ENCODE results near the gene ERGIC1.
"Not testable (repeated sequence)": the region's sequence is repeated elsewhere in the genome, so short reads cannot be mapped to it uniquely, and the experiment has no call there.

Gene ERGIC1

DNA sequence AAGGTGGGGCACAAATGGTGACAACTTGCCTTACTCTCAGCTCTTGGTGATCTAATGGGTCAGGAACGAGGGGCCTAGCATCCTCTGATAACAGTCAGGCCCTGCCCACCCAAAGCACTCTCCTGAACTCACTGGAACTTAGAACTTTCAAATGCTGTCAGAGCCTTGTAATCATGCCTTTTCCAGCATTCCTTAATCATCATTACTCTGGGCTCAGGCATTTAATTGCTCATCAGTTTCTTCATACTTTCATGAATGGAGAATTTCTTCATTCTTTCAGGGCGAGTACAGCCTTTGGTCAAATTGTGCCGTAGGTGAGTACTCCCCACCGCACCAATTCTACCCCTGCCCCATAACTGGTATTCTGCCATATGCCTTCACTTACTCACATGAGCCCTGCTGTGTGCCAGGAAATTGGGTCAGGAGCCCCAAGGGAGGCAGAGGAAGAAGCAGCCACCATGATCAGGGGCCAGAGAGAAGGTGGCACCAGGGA, 32.8 kb upstream of the ERGIC1 start:
- no peak for DNase-seq (ENCODE audit: low spot score)

DNA sequence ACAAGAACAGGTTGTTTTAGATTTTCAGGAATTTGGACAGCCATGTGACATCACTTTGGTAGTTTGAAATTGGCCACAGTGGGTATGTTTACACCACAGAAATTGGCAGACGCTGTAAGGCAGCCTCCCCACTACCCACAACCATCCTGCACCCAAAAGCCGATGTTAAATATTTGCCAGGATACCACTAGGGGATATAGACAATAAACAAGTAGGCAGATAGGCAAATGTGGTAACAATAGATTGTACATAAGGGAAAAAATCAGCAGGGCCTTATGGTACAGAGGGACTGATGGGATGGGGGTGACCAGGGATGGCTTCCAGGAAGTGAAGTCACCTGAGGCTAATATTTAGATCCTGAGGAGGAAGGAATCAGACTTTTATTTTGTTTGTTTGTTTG, 31.9 kb upstream of the ERGIC1 start:
- no peak for DNase-seq (ENCODE audit: low spot score)

DNA sequence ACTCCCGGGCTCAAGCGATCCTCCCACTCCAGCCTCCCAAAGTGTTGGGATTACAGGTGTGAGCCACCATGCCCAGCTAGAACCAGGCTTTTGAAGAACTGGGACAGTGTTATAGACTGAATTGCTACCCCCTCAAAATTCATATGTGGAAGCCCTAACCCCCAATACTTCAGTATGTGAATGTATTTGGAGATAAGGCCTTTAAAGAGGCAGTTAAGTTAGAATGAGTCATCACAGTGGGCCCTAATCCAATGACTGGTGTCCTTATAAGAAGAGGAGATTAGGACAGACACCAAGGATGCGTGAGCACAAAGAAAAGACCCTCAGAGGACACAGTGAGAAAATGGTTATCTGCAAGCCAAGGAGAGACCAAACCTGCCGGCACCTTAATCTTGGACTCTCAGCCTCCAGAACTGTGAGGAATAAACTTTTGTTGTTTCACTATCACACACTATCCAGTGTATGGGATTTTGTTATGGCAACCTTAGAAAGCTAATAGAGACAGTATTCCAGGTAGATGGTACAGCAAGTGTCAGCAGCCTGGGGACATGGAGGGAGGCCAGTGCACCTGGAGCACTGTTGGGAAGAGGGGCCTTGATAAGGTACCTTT, 31.4 kb upstream of the ERGIC1 start:
- DNase-seq (ENCODE audit: low spot score): no peak

DNA sequence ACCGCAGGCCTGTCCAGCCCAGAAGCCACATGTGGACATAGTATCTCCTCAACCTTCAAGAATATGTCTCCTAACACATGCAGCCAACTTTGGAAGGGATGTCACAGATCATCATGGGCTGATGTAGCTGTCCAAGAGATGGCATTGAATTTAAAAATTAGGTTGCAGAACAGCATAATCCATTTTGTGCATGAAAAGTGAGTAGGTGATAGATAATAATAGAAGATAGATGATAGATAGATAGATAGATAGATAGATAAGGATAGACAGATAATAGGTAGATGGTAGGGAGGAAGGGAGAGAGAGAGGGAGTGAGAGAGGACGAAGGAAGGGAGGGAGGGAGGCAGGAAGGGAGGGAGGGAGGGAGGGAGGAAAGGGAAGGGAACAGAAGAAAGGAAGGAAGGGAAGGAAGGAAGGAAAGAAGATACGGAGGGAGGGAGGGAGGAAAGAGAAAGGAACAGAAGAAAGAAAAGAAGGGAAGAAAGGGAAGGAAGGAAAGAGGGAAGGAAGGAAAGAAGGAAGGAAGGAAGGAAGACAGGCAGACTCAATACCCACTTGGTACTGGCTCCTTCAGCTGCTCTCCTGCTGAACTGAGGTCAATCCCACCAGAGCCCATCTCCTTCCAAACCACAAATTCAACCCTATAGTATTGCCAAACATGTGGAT, 28.9 kb upstream of the ERGIC1 start:
- DNase-seq (ENCODE audit: low spot score): no peak

DNA sequence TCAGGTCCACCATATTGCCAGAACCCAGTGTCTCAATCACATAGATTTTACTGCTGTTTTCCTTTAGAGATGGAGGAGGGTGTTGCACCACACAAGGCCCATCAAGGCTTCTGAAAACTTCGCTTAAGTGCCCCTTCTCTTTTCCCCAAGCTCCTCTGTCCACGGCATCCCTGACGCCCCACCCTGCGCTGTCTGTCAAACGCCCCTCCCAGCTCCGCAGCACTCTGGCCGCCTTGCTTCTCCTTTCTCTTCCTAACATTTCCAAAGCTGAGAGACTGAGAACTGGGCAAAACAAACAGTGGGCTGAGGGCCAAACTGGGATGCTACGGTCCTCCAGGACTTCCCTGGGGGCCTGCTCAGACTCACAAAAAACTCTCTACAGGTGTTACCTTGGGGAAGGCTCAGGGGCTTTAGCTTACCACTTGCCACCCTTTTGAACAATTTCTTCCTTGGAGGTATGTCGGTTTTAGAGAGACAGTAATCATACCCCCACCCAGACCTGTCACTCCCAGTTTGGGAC, 28.3 kb upstream of the ERGIC1 start:
- DNase-seq (ENCODE audit: low spot score): no peak

DNA sequence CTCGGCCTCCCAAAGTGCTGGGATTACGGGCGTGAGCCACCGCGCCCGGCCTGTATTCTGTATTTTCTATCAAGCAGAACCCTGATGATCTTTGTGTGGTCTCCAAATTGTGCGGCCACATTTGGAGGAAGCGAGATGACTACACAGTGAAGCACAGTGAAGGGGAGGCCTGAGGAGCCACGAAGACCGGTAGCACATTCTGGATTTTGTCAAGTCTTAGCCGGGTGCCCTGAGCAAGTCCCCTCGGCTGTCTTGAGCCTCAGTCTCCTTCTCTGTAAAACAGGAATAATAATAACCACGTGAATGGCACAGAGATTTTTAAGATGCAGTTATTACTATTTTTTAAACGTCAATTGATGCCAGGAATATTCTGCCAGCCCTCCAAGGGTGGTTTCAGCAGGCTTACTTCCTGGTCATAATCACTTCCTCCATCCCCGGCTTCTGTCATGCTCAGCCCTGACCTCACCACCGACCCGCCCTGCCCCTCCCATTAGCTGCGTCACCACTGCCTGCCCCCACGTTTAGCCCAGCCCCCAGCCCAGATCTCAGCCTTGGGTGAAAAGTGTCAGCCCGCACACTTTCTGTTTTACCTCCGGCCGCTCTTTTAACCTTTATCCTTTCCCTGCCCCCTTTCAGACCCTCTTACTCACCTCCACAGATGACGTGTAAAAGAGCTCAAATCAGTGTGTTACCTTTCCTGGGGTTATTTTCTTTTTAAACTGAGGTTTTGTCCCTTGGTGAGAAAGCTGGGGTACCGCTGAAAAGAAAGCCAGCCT, 27.0 kb upstream of the ERGIC1 start:
- no peak for DNase-seq (ENCODE audit: low spot score)

DNA sequence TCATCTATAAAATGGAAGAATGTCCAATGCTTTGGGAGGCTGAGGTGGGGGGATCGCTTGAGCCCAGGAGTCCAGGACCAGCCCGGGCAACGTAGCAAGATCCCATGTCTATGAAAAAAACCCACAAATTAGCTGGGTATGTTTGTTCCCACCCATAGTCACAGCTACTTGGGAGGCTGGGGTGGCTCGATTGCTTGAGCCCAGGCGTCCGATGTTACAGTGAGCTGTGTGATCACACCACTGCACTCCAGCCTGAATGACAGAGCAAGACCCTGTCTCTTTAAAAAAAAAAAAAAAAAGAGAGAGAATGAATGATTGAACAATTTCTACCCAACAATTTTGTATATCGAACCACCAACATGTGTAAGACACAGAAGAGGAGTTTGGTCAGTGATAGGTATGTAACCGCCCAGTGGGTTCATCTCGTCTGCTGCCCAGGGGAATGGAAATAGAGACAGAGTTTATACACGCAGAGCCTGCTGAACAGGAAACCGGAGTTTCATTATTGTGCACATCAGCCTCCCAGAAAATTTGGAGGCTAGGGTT, 26.2 kb upstream of the ERGIC1 start:
- DNase-seq (ENCODE audit: low spot score): no peak

DNA sequence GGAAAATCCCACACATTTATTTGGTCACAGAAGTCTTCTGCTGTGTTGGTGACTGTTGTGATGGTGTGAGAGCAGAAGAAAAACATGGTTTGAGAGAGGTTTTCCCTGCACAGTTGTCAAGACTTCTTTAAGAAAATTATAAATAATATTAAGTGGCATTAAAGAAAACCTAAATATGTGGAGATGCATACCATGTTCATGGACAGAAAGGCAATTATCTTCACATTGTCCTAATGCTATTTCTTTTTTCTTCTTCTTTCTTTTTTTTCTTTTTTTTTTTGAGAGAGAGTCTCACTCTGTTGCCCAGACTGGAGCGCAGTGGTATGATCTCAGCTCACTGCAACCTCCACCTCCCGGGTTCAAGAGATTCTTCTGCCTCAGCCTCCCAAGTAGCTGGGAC, 24.3 kb upstream of the ERGIC1 start:
- no peak for DNase-seq (ENCODE audit: low spot score)

DNA sequence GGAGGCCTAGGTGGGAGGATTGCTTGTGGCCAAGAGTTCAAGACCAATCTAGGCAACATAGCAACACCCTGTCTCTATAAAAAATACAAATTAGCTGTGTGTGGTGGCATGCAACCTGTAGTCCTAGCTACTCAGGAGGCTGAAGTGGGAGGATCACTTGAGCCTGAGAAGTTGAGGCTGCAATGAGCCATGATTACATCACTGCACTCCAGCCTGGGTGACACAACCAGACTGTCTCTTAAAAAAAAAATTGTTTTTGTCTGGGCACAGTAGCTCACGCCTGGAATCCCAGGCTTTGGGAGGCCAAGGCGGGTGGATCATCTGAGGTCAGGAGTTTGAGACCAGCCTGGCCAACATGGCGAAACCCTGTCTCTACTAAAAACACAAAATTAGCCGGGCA, 23.1 kb upstream of the ERGIC1 start:
- DNase-seq (ENCODE audit: low spot score): not testable (repeated sequence)

DNA sequence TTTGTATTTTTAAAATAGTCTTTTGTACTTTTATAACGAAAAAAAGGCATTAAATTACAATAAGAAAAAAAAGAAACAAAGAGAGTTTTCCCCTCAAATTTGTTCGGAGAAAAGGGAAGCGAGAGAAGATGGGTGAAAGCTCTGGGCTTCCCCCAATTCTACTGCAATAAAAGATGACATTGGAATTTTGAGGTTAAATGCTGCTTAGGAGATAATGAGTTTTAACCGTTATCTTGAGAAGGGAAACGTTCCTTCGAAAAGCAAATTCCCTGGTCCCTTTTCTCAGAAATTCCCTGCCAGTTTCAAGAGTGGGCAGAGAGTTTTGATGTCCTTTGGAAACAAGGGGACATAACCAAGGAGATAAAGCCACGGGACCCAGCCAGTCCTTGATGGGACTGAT, 18.4 kb upstream of the ERGIC1 start:
- DNase-seq (ENCODE audit: low spot score): no peak

DNA sequence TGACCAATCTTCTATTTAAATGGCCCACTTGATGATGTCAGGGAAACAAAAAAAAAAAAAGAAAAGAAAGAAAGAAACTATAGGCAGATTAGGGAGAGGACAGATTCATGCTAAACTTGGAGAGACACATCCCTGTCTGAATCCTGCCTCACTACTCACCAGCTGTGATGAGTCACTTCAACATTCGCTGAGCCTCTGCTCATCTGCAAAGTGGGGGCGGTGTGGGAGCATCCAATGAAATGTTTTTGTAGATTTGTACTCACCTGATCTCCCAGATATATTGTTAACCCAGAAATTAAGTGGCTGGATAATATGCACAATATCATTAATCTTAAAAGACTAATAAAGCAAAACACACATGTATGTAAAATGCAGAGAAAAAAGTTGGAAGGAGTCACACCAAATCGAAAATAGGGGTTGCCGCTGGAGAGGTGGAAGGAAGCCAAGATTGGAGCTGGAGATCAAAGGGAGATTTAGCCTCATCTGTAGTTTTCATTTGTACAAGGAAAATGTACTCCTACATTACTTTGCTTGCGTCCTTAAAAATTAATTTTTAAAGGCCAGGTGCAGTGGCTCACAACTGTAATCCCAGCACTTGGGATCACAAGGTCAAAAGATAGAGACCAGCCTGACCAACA, 17.0 kb upstream of the ERGIC1 start:
- peak; percentile 40 for DNase-seq (ENCODE audit: low spot score)

DNA sequence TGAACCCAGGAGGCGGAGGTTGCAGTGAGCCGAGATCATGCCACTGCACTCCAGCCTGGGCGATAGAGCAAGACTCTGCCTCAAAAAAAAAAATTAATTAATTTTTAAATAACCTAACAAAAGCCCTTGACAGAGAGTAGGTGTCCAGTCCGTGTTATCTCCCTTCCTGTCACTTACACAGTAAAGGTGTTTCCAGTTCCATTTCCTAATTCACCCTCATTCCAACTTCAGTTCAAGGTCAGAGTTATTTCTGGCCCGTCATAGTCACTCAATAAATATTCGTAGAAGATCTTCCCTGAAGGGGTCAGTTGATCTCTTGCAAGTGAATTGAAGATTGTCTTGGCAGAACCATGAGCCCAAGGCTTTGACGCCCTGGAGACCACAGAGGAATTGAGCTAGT, 16.4 kb upstream of the ERGIC1 start:
- DNase-seq (ENCODE audit: low spot score): no peak

DNA sequence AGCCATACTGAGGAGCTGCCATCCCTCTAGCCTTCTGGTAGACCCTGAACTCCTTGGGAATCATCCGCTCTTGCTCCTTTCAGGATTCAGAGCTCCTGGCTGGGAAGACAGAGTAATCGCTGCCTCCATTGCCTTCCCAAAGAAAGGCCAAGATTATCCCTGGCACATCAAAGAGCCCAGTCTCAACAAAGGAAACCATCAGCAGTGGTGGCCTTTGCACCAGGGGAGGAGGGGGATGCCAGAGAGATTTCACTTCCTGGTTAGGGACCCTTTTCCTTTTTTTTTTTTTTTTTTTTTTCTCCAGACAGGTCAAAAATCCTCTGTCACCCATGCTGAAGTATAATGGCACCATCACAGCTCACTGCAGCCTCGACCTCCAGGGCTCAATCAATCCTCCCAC, 16.0 kb upstream of the ERGIC1 start:
- no peak for DNase-seq (ENCODE audit: low spot score)

DNA sequence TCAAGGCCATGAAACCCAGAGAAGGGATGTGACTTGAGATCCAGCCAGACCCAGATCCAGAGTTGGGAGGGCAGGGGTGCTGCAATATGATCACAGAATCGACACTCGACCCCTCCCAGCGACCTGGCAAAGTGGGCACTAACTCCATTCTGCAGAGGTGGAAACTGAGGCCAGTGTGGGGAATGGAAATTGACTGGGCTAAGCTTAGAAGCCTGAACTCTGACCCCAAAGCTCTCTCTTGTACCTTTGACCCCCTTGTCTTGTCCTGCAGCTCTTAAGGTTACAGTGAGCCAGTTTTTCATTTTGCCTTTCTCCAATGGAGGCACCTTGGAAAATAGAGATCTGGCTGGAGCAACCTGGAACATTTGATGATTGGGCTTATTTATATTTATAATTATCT, 14.5 kb upstream of the ERGIC1 start:
- DNase-seq (ENCODE audit: low spot score): no peak

DNA sequence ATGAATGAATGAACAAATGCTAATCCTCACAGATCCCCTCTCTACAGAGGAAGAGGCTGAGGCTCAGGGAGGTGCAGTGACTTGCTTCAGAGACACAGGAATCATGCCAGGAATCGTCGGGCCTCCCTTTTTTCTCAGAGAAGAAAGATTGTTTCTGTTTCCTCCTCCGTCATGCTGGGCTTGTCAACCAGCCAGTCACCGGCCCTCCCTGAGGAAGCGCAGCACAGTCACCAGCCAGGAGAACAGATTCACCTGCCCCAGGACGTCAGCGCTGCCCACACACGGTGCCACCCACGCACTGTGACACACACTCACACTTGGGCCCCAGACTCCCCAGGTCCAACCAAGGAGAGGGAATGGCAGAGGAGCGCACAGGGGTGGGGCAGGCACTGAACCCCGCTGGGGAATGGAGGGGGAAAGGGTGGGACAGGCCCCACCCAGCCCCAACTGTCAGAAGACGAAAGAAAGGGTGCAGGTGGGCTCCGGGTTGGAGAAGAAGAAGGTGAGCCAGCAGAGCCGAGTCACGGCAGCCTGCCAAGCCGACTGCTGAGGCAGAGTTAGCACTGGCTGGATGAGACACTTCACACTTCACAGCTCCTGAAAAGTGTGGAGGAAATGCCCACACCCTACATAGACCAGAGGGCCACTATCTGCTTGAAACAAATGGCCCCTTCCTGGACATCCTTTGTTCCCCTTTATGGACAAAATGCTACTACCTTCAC, 13.8 kb upstream of the ERGIC1 start:
- no peak for DNase-seq (ENCODE audit: low spot score)

DNA sequence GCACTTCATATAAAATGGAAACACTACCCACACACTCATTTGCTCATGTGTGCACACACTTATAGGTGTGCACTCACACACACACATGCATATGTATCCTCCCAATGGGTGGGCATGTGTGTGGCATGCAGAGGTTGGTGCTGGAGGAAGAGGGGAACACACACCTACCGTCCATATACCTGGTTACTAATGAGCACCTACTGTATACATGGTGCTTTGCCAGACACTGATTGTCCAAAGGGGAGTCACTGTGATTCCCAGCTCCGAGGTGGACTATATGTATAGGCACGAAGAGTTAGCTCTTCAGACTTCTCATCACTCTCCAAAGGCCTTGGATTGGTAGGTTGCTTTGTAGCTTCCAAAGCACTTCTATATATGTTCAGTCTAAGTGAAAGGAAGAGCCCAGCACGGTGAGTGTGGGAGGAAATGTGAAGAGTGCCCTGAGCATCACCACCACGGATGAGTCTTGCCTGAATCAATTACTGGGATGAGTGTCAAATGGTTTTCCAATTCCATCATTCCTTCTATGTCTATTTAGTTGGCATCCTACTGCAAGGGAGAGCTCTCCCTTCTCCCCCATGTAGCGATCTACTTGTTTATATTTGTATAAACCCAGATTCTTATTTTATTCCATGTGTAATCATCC, 12.6 kb upstream of the ERGIC1 start:
- no peak for DNase-seq (ENCODE audit: low spot score)

DNA sequence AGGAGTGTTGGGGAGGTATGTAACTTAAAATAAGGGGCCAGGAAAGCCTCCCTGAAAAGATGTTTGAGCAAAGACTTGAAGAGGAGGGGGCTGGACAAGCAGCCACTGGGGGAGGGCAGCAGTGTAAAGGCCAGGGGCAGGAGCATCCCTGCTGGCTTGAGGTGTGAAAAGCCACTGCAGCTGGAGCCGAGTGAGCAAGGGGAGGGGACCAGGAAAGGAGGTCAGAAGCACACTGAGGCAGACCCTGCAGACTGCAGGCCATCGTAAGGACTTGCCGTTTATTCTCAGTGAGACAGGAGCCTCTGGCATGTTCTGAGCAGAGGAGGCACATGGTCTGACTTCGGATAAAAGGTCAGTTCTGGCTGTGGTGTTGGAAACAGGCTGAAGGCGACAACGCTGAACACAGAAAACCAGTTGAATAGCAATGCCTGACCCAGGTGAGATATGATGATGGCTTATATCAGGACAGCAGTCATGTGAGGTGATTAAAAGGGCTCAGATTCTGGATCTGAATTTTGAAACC, 10.2 kb upstream of the ERGIC1 start:
- no peak for DNase-seq (ENCODE audit: low spot score)

DNA sequence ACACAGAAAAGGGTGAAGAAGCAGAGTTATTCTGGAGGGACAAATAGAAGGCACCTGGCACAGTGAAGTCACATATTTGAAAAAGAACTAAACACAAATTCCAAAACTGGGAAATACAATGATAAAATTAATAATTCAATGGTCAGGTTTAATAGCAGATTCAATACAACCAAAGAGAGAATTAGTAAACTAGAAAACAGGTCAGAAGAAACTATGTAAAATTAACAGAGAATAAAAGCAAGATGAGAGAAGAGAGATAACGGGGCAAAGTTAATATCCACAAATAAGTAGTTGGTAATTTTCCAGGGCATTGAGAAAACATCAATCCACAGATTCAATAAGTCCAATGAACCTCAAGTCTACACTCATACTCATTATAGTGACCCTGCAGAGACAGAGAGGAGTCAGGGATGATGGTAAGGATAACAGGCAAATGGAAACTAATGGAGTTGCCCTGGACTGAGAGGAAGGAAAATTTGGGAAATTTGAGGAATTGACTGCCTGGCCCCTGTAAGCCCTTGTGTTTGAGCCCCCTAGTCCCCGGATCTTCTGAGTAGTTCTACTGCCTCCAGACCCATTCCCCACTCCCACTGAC, 8.3 kb upstream of the ERGIC1 start:
- no peak for DNase-seq (ENCODE audit: low spot score)

DNA sequence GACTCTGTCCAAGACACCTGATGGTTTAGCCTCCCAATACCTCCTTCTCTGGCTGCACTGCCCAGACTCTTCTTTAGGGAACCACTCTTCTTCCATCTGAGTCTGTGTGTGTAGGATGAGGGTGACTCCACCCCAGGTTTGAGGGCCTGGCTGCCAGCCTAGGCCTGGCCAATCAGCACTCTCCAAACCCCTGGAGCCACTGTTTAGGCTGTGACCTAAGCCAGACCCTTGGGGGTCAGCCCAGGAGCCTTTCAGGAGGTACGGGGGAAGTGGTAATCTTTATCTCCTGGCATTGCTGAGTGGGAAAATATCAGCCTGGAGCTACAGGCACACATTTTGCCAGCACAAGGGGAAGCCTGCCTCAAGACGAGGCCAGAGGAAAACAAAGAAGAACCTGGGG, 6.2 kb upstream of the ERGIC1 start:
- DNase-seq (ENCODE audit: low spot score): no peak

DNA sequence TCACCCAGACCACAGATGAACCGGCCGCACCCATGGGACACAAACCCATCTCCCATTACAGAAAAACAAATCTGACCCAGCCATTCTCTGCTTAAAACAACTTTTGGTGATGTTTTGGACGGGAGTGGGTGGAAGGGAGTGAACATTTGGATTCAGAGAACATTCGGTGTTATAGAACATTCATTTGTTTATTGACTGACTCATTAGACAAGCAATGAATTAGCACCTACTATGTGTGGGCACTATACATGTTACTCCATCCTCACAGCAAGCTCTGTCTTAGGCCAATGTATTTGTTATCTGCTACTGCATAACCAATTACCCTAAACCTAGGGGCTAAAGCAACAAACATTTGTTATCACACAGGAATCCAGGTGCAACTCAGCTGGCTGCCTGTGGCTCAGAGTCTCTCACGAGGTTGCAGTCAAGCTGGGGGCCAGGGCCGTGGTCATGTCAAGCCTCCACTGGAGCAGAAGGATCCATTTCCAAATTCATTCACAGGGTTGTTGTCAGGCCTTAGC, 5.1 kb upstream of the ERGIC1 start:
- no peak for DNase-seq (ENCODE audit: low spot score)
